ENCODE measurements around the gene B9D1. TPM values are rescaled to one million over a fixed set of nuclear protein-coding genes. Genes with fewer than 3 reads are reported as not detected.

Gene B9D1
- total RNA-seq, 1 experiment from 2014 or later: 11.5 TPM

DNA sequence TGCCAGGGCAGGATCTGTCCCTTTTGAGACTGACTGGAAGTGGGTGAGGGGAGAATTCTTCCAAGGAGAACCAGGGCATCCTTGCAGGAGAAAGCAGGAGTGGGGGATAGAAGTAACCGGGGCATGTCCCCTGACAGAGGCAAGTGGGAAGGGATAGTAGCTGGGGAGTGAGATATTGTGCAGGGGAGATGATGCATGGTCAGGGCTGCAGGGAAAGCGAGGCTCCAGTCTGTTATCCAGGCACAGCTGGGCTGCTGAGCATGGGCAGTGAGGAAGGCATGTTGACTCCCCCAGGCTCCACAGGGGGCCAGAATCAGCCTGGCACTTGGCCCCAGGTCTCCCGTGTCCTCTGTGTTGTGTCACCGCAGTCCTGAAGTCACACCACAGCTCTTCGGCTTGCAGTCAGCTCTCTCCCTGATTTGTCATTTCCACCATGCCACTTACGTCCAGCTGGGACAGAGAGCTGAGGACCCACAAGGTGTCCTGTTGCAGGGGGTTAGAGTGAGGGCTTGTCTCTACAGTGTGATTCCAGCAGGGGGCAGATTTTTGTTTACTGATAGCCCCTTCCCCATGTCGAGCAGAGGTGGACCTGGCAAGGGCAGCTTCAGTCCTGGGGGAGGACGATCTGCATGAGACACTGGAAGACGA lies 40.9 kb downstream of the B9D1 start:
- Mint-ChIP-seq H3K4me3 (ENCODE audit: unreplicated experiment) (no peak overlapping the region), H3K4me1 (ENCODE audit: low read depth, unreplicated experiment) (peaks cover 3% of the 10 kb centered on the region)

DNA sequence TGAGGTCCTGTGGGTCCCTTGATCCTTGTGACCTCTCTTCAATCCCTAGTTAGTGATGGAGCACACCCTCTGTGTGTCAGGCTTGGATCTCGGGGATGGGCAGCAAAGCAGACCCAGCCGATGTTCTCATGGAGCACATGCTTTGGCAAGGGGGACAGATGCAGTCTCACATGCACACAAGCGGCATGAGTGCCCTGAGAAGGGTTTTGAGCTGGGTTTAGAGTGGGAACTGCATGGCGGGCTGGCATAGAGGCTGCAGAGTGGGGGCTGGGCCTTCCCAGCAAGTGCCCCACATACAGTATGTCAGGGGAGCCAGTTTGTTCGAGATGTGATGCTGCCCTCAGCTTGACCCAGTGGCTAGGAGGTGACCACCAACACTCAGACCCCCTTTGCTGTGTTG lies 41.6 kb downstream of the B9D1 start:
- intact Hi-C loops (cut with micrococcal nuclease; ENCODE audit: unreplicated experiment): no loop called here
- peaks cover 4% of the 10 kb centered on the region for H3K36me3 ChIP-seq (ENCODE audit: control insufficient read depth, insufficient read depth, low read length)
- H3K27ac Mint-ChIP-seq (ENCODE audit: unreplicated experiment): no peak overlapping the region
- H3K36me3 Mint-ChIP-seq (ENCODE audit: insufficient read depth, unreplicated experiment): peaks cover 33% of the 10 kb centered on the region
- ChIA-PET POLR2A (no interaction called here), CTCF (interaction anchor here (1.5 kb wide), 1 partner anchor 17 kb away, joined by 5 read pairs; no protein-coding TSS in a partner anchor)
- H3K9me3 ChIP-seq: peaks cover 11% of the 10 kb centered on the region
- DNase-seq: peak in 1 of 2 experiments; percentile 21
- no peaks in the 10 kb centered on the region for H3K4me1 ChIP-seq
- no peak overlapping the region for H3K4me3 Mint-ChIP-seq (ENCODE audit: unreplicated experiment)
- no peaks in the 10 kb centered on the region for H3K27me3 Mint-ChIP-seq (ENCODE audit: insufficient read depth, unreplicated experiment)
- no peak overlapping the region for H3K4me3 ChIP-seq (ENCODE audit: low read depth, low read length)
- H3K4me1 Mint-ChIP-seq (ENCODE audit: low read depth, unreplicated experiment): no peaks in the 10 kb centered on the region
- H3K9me3 Mint-ChIP-seq (ENCODE audit: unreplicated experiment): peaks cover 14% of the 10 kb centered on the region
- TF ChIP-seq, protein P1, sequence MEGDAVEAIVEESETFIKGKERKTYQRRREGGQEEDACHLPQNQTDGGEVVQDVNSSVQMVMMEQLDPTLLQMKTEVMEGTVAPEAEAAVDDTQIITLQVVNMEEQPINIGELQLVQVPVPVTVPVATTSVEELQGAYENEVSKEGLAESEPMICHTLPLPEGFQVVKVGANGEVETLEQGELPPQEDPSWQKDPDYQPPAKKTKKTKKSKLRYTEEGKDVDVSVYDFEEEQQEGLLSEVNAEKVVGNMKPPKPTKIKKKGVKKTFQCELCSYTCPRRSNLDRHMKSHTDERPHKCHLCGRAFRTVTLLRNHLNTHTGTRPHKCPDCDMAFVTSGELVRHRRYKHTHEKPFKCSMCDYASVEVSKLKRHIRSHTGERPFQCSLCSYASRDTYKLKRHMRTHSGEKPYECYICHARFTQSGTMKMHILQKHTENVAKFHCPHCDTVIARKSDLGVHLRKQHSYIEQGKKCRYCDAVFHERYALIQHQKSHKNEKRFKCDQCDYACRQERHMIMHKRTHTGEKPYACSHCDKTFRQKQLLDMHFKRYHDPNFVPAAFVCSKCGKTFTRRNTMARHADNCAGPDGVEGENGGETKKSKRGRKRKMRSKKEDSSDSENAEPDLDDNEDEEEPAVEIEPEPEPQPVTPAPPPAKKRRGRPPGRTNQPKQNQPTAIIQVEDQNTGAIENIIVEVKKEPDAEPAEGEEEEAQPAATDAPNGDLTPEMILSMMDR (IDR thresholded peaks at IDR 0.05; ENCODE audit: insufficient read depth in 1 of 2, low read depth in 1 of 2, low read length in 1 of 2, severe bottlenecking in 1 of 2, unreplicated experiment in 1 of 2): no peak
- BruUV-seq (replicated peaks): no TSS peak
- H3K27me3 ChIP-seq (replicated peaks; ENCODE audit: control insufficient read depth, insufficient read depth, low read length): no peaks in the 10 kb centered on the region

More for the DNA sequence above, 40.9 kb downstream of the B9D1 start:
- ChIA-PET POLR2A (no interaction called here), CTCF (interaction anchor here (0.6 to 1.5 kb wide), 3 partner anchors 16 to 19 kb away, joined by 4 to 5 read pairs (median 5); no protein-coding TSS in a partner anchor)
- H3K36me3 Mint-ChIP-seq (ENCODE audit: insufficient read depth, unreplicated experiment): peaks cover 36% of the 10 kb centered on the region
- H3K27me3 Mint-ChIP-seq (ENCODE audit: insufficient read depth, unreplicated experiment): no peaks in the 10 kb centered on the region
- H3K9me3 Mint-ChIP-seq (ENCODE audit: unreplicated experiment): peaks cover 14% of the 10 kb centered on the region
- intact Hi-C loops (cut with micrococcal nuclease; ENCODE audit: unreplicated experiment): no loop called here
- no peaks in the 10 kb centered on the region for H3K27me3 ChIP-seq (replicated peaks; ENCODE audit: control insufficient read depth, insufficient read depth, low read length)
- no peak overlapping the region for H3K27ac Mint-ChIP-seq (ENCODE audit: unreplicated experiment)
- no peaks in the 10 kb centered on the region for H3K4me1 ChIP-seq
- no peak overlapping the region for H3K4me3 ChIP-seq (ENCODE audit: low read depth, low read length)
- DNase-seq: no peak
- peaks cover 14% of the 10 kb centered on the region for H3K9me3 ChIP-seq
- no TSS peak for BruUV-seq (replicated peaks)
- H3K36me3 ChIP-seq (ENCODE audit: control insufficient read depth, insufficient read depth, low read length): peaks cover 4% of the 10 kb centered on the region
- TF ChIP-seq, protein P1 (IDR thresholded peaks at IDR 0.05; ENCODE audit: insufficient read depth in 1 of 2, low read depth in 1 of 2, low read length in 1 of 2, severe bottlenecking in 1 of 2, unreplicated experiment in 1 of 2): no peak

DNA sequence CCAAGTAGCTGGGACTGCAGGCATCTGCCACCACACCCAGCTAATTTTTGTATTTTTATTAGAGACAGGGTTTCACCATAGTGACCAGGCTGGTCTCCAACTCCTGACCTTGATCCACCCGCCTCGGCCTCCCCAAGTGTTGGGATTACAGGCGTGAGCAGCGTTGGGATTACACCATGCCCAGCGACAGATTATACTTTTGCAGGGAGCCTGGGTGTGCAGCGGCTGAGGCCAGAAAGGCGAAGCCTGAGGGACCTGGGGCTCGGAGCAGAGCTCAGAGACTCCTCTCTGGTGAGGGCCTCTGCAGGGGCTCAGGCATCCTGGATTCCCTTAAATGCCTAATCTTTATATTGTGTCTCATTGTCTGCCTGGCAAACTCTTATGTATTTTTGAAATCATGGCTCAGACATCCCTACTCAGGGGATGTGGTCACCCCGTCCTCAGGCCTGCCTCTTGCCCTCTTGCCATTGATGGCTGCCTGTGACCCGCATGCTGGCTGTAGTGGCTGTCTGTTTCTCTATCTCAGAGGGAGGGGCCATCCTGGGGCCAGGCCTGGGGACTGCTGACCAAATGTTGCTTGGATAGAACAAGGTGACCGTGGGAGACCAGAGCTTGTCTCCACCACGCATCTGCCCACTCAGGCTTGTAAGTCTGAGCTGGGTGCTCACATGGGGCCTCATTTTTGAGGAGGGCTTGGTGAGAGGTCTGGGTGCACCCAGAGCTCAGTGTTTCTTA lies 42.6 kb downstream of the B9D1 start:
- peaks cover 39% of the 10 kb centered on the region for H3K36me3 Mint-ChIP-seq (ENCODE audit: insufficient read depth, unreplicated experiment)

More for the DNA sequence above, 42.6 kb downstream of the B9D1 start:
- BruUV-seq (replicated peaks): no TSS peak
- H3K4me1 ChIP-seq: no peaks in the 10 kb centered on the region
- Mint-ChIP-seq H3K27me3 (ENCODE audit: insufficient read depth, unreplicated experiment) (no peaks in the 10 kb centered on the region), H3K4me3 (ENCODE audit: unreplicated experiment) (no peak overlapping the region), H3K27ac (ENCODE audit: unreplicated experiment) (no peak overlapping the region), H3K9me3 (ENCODE audit: unreplicated experiment) (peaks cover 14% of the 10 kb centered on the region), H3K4me1 (ENCODE audit: low read depth, unreplicated experiment) (no peaks in the 10 kb centered on the region)
- H3K27me3 ChIP-seq (replicated peaks; ENCODE audit: control insufficient read depth, insufficient read depth, low read length): no peaks in the 10 kb centered on the region
- ChIA-PET POLR2A (interaction anchor here (0.7 kb wide), 1 partner anchor 60 kb away, joined by 6 read pairs; no protein-coding TSS in a partner anchor), CTCF (no interaction called here)
- H3K36me3 ChIP-seq (ENCODE audit: control insufficient read depth, insufficient read depth, low read length): peaks cover 4% of the 10 kb centered on the region
- peak in 1 of 2 experiments; percentile 21 for DNase-seq
- intact Hi-C loops (cut with micrococcal nuclease; ENCODE audit: unreplicated experiment): no loop called here
- H3K4me3 ChIP-seq (ENCODE audit: low read depth, low read length): no peak overlapping the region
- TF ChIP-seq, protein P1 (IDR thresholded peaks at IDR 0.05; ENCODE audit: insufficient read depth in 1 of 2, low read depth in 1 of 2, low read length in 1 of 2, severe bottlenecking in 1 of 2, unreplicated experiment in 1 of 2): no peak
- H3K9me3 ChIP-seq: peaks cover 5% of the 10 kb centered on the region; the same call in 1 of the 2 replicates

Measured in Caco-2 (cell line).